ENCODE results near the gene PGBD5.

PGBD5 gene

DNA sequence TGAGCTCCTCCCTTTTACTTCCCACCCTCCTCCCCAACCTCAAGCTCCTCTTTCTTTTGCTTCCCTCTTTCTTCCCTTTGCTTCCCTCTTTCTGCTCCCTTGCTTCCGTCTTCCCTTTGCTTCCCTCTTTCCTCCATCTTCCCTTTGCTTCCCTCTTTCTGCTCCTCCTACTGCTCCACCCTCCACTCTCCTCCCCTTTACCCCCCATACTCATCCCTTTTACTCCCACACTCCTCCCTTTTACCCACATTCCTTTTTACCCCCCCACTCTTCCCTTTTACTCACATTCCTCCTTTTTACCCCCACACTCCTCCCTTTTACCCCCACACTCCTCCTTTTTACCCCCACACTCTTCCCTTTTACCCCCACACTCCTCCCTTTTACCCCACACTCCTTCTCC lies 30.2 kb downstream of the PGBD5 start:
- DNase-seq, result no peak

GRCh38 chr1:230394741-230395140 lies 31.4 kb downstream of the PGBD5 start:
- no peak for DNase-seq

DNA sequence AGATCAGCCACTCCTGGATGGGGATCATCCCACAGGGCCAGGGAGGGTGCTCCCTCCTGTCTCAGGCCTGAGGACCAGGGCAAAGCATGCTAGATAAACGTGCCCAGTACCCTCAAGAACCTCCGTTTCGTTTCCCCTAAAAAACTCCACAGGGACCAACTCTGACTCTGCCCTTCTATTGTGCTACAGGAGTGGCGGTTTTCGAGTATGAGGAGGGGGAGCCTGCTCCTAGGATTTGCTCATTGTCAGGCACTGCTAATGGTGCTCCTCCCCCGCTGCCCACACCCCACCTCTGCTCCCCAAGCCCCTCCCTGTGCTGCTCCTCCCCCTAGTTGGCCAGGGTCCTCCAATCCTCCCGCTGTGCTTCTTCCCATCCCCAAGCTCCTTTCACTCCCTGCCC lies 32.0 kb downstream of the PGBD5 start:
- no peak for DNase-seq

GRCh38 chr1:230393722-230394121 lies 32.4 kb downstream of the PGBD5 start:
- DNase-seq, result no peak

GRCh38 chr1:230392920-230393521 lies 33.1 kb downstream of the PGBD5 start:
- no peak for DNase-seq

- DNase-seq, result no peak
Measured at GRCh38 chr1:230392536-230392909, 33.6 kb downstream of the PGBD5 start.

DNA sequence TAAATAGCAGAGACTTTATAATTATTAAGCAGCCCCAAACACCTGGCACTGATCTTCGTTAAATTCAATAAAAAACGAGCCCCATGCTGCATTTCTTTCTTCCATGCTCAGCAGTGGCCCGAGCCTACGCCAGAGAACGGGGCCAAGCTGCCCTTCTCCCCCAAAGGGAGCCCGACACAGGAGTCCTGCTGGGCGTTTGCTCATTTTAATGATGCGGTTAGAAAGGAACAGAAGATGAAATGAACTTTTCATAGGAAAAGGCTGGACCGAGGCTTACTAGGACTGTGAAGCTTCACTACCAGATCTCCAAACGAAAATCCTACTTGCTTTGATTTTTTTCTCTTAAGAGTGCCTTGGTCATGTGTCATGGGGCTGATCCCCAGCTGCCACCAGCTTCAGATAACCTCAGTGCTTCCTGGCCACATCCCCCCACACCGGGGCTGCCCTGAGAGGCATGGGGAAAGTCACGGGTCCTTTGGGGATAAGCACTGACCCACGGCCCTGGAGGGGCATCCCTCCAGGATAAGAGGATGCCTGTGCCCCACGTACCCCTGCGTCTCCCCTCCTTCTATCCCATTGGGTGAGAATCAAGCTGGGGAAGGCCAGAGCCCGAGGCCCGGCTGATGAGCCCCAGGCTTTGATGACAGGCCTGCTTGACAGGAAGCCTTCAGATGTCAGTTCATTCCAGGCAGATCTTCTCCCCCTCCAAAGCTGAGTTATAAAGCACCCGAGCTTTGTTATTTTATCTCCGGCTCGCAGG lies 34.2 kb downstream of the PGBD5 start:
- DNase-seq, result peak; percentile 4 to 61

DNA sequence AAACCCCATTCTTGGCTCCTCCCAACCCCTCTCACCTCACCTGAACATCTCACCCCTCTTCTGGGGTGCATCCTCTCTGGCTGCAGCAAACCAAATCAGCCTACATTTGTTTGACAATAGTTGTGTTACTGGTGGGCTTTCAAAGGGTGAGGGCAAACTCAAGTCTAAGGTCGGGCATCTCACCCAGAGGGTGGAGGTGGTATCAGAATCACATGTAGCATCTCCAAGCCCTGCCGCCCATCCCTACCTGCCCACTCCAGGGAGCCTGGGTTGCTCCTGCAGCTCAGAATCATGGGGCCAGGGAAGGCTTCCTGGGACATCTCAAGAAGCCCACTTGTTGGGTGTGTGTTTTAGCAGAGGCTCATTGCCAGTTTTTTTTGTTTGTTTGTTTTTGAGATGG lies 35.8 kb downstream of the PGBD5 start:
- no peak for DNase-seq

DNA sequence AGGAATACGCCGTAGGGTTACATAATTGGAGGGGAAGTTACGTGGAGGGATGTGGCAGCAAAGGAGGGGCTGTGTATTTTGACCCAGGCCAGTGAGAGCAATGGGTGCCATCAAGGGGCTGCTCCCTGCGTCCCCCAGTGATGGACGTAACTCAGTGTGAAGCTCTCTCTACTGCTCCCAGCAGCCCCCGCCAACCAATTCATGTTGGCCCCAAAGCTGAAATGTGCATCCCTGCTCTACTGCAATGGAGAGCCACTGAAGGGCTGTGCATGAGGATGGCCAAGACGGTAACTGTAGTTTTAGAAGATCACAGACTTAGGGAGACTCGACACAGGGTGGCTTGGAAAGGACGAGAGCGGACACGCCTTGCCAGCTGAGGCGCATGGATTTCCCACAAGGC lies 38.3 kb downstream of the PGBD5 start:
- DNase-seq, result no peak

GRCh38 chr1:230387296-230387695 lies 38.8 kb downstream of the PGBD5 start:
- no peak for DNase-seq

GRCh38 chr1:230386637-230387262 lies 39.4 kb downstream of the PGBD5 start:
- DNase-seq, result no peak

DNA sequence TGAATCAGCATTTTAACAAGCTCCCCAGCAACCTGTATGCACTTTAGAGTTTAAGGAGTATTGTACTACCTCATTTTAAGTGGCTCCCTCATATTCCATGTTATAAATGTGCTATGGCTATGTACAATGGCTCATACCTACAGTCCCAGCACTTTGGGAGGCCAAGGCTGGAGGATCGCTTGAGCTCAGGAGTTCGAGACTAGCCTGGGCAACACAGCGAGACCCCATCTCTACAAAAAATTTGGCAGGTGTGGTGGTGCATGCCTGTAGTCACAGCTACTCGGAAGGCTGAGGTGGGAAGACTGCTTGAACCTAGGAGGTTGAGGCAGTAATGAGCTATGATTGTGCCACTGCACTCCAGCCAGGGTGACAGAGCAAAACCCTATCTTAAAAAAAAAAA lies 40.2 kb downstream of the PGBD5 start:
- DNase-seq, result no peak

DNA sequence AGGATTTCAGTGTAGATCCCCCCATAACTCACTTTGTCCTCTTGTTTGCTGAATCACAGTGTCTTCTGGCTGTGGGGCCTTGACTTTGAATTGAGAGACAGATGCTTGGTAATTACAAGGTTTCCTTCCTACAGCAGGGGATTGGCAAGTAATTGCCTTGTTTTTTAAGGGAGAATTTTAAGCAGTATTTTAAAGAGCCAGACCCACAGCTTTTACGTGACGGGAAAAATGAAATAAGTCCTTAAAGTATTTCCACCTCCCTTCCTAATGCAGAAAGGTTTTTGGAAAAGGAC lies 41.0 kb downstream of the PGBD5 start:
- DNase-seq, result no peak

- peak; percentile 63 to 78 for DNase-seq
Measured at GRCh38 chr1:230384380-230385157, 41.6 kb downstream of the PGBD5 start.

GRCh38 chr1:230383425-230383824 lies 42.7 kb downstream of the PGBD5 start:
- no peak for DNase-seq

DNA sequence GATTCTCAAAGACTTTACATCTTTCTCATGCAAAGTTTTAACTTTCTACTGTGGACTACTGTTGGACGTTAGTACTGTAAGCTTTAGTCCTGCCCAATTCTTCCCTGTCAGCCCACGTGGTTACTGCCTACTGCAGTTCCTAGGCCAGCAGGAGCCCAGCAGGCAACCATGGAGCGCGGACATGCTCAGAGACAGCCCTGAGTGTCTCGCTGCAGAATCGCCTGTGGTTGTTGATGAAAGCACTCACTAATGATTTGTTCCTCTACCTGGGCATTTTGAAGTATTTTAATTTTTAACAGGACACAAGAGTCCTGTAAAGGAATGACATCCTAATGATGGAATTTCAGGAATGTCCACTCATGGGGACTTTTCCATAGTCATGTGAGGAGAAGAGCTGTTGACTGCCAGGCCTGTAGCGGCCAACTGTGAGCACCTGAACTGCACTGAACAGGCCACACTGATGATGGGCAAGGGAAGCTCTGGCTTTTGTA lies 44.1 kb downstream of the PGBD5 start:
- no peak for DNase-seq

DNA sequence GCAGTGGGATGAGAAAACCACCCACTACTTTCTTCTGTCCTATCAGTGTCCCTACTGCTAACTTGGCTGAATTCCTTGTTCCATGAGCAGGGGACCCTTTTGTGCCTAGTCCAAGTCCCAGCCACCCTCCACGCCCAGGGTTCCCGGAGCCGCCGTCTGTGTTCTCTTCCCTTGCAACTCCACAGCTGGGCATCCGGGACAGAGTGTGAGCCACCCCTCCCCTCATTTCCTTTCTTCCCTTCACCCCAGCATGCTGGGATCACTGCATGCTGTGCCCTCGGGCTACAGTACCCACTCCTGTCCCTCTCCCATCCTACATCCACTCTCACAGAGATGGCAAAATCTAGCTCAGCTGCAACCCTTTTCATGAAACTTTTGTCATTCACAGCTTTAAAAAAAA lies 44.5 kb downstream of the PGBD5 start:
- DNase-seq, result no peak

GRCh38 chr1:230381049-230381467 lies 45.1 kb downstream of the PGBD5 start:
- peak in 1 of 2 experiments; percentile 3 for DNase-seq

- no peak for DNase-seq
Measured at GRCh38 chr1:230379928-230380327, 46.2 kb downstream of the PGBD5 start.

DNA sequence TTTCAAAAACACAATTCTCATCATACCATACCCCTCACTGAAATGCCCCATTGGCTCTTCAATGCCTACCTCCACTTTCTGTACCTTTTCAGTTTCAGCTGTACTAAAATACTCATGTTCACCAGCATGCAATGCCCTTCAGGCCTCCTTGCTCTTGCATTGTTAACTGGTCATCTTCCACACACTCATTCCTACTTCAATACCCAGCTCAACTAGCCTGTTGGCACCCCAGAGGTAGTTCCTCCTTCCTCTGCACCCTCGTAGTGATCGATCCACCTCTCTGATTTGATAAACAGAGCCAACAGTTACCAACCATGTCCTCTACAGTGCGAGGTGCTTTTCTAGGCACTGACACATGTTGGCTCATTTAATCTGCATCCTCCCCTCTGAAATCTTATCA lies 46.7 kb downstream of the PGBD5 start:
- DNase-seq, result no peak

- DNase-seq, result no peak
Measured at GRCh38 chr1:230377851-230378250, 48.3 kb downstream of the PGBD5 start.

- DNase-seq, result no peak
Measured at GRCh38 chr1:230377324-230377723, 48.8 kb downstream of the PGBD5 start.

GRCh38 chr1:230376296-230376695 lies 49.8 kb downstream of the PGBD5 start:
- DNase-seq, result no peak

DNA sequence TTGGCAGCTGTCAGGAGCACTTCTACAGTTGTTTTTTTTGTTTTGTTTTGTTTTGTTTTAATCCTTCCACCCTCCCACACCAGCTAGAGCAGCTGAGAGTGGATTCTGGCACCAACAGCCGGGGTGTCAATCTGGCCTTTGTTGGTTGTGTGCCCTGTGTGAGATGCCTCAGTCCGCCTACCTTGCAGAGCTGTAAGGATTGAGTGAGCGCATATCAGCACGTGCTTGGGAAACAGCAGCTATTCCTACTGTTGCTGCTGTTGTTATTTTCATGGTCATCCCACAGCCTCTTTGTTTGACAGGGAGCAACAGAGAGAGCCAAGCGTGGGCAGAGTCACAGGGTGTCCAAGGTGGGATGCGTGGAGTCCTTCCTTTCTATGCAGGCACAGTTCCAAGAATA lies 50.4 kb downstream of the PGBD5 start:
- DNase-seq, result peak in 1 of 2 experiments; percentile 39
